ENCODE results near the gene DIDO1.
"Not testable (repeated sequence)": the region's sequence is repeated elsewhere in the genome, so short reads cannot be mapped to it uniquely, and the experiment has no call there.

The DIDO1 gene

DNA sequence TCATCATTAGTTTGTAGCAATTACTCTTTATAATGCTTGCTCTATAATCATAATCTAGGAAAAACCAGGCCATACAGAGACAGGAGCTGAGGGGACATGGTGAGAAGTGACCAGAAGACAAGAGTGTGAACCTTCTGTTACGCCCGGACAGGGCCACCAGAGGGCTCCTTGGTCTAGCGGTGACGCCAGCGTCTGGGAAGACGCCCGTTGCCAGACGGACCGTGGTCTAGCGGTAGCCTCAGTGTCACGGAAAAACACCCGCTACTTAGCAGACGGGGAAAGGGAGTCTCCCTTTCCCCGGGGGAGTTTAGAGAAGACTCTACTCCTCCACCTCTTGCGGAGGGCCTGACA is 52.6 kb downstream of the DIDO1 start:
- peak; percentile 50 for TF ChIP-seq CTCF (IDR thresholded peaks at IDR 0.05)
- H3K27me3 Mint-ChIP-seq (ENCODE audit: low read depth, poor library complexity); H3K36me3 Mint-ChIP-seq (ENCODE audit: low read depth); H3K9me3 Mint-ChIP-seq: not testable (repeated sequence)
- peaks cover 50% of the 10 kb centered on the region for H3K4me1 Mint-ChIP-seq
- peak overlapping the region; percentile 9 for H3K4me3 Mint-ChIP-seq
- H3K27ac Mint-ChIP-seq = peak overlapping the region; percentile 98
- DNase-seq = peak; percentile 58

DNA sequence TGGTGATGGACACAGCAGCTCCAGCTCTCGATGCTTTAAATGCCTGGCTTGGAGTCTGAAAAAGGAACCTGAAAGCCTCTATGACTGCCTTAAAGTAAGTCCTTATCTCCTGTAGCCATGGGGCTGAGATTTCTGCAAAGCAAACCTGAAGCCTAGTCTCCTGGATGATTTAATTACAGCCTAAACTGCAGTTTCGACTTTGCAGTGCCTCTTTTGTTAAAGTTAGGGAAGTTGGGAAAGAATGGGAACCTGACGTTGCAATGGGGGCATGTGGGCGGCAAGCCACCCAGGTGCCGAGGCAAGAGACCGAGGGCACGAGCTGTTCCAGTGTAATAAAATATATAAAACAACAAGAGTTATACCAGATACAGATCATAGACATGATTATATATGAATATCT is 53.0 kb downstream of the DIDO1 start:
- H3K36me3 Mint-ChIP-seq (ENCODE audit: low read depth) = peaks cover 3% of the 10 kb centered on the region
- no peak overlapping the region for H3K27ac Mint-ChIP-seq
- H3K27me3 Mint-ChIP-seq (ENCODE audit: low read depth, poor library complexity) = peaks cover 3% of the 10 kb centered on the region
- TF ChIP-seq CTCF (IDR thresholded peaks at IDR 0.05) = no peak
- peaks cover 46% of the 10 kb centered on the region for H3K4me1 Mint-ChIP-seq
- no peak for DNase-seq
- H3K9me3 Mint-ChIP-seq = peaks cover 8% of the 10 kb centered on the region
- peak overlapping the region; percentile 9 for H3K4me3 Mint-ChIP-seq

- TF ChIP-seq CTCF (IDR thresholded peaks at IDR 0.05) = no peak
- peaks cover 6% of the 10 kb centered on the region for H3K27me3 Mint-ChIP-seq (ENCODE audit: low read depth, poor library complexity)
- no peaks in the 10 kb centered on the region for H3K36me3 Mint-ChIP-seq (ENCODE audit: low read depth)
- DNase-seq = no peak
- H3K4me1 Mint-ChIP-seq = peaks cover 42% of the 10 kb centered on the region
- no peak overlapping the region for H3K4me3 Mint-ChIP-seq
- peaks cover 8% of the 10 kb centered on the region for H3K9me3 Mint-ChIP-seq
- H3K27ac Mint-ChIP-seq = peak overlapping the region; percentile 92
These were observed 53.4 kb downstream of the DIDO1 start for GRCh38 chr20:62872862-62873261.

- DNase-seq = no peak
- no peak overlapping the region for H3K4me3 Mint-ChIP-seq
- no peak for TF ChIP-seq CTCF (IDR thresholded peaks at IDR 0.05)
- peaks cover 12% of the 10 kb centered on the region for H3K27me3 Mint-ChIP-seq (ENCODE audit: low read depth, poor library complexity)
- H3K27ac Mint-ChIP-seq = no peak overlapping the region
- peaks cover 8% of the 10 kb centered on the region for H3K9me3 Mint-ChIP-seq
- H3K4me1 Mint-ChIP-seq = peaks cover 36% of the 10 kb centered on the region
- no peaks in the 10 kb centered on the region for H3K36me3 Mint-ChIP-seq (ENCODE audit: low read depth)
These were observed 54.0 kb downstream of the DIDO1 start for GRCh38 chr20:62872184-62872847.

DNA sequence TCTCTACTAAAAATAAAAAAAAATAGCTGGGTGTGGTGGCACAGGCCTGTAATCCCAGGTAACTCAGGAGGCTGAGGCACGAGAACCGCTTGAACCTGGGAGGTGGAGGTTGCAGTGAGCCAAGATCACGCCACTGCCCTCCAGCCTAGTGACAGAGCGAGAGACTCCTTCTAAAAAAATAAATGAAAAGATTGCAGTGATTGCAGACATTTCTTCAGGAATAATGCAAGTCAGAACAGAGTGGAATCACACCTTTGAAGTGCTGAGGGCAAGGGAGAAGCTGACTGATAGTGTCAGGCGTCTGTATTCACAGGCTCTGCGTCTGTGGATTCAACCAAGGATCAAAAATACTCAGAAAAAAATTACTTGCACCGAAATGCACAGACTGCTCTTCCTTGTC is 62.1 kb downstream of the DIDO1 start:
- no peak overlapping the region for H3K27ac Mint-ChIP-seq
- no peak for TF ChIP-seq CTCF (IDR thresholded peaks at IDR 0.05)
- H3K27me3 Mint-ChIP-seq (ENCODE audit: low read depth, poor library complexity) = peaks cover 45% of the 10 kb centered on the region
- H3K4me1 Mint-ChIP-seq = peaks cover 24% of the 10 kb centered on the region
- H3K4me3 Mint-ChIP-seq = no peak overlapping the region
- peaks cover 5% of the 10 kb centered on the region for H3K36me3 Mint-ChIP-seq (ENCODE audit: low read depth)
- no peak for DNase-seq
- H3K9me3 Mint-ChIP-seq = peaks cover 34% of the 10 kb centered on the region

- peaks cover 13% of the 10 kb centered on the region for H3K36me3 Mint-ChIP-seq (ENCODE audit: low read depth)
- TF ChIP-seq CTCF (IDR thresholded peaks at IDR 0.05) = no peak
- DNase-seq = peak; percentile 96
- no peak within 1 kb of the TSS for H3K27ac Mint-ChIP-seq
- H3K9me3 Mint-ChIP-seq = peaks cover 34% of the 10 kb centered on the region
- H3K27me3 Mint-ChIP-seq (ENCODE audit: low read depth, poor library complexity) = peaks cover 40% of the 10 kb centered on the region
- peak within 1 kb of the TSS; percentile 80 for H3K4me3 Mint-ChIP-seq
- peaks cover 33% of the 10 kb centered on the region for H3K4me1 Mint-ChIP-seq
These were observed 64.5 kb downstream of the DIDO1 start, which contains the start of gene TCFL5 for GRCh38 chr20:62861726-62862336. TCFL5 (minus strand) TSS chr20:62861822; CDS start chr20:62861670, 152 bp downstream.

Data from nephron progenitor cell (in vitro differentiated cells).